ENCODE measurements around the gene DYNC1I1. TPM values are rescaled to one million over a fixed set of nuclear protein-coding genes. Genes with fewer than 3 reads are reported as not detected.

The DYNC1I1 gene
- total and polyA plus RNA-seq, 2 experiments from 2014 or later: 1.4 to 4.1 TPM

DNA sequence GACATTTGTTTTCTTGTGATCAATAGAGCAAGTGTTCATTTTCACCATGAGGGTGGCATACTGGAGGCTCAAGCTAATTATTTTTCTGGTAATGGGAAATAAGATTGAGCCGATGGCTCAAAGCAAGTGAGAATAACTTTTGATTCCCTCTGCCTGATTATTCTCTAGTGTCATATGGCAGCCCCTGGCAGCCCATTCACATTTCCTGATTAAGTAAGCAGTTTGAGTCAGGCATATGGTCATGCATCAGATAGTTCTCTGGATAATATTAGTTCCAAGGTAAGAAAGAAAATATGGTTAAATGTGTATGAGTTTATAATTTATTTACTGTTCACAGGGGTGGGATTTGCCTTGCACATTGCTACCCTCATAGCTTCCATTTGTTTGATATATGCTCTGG, 109.2 kb downstream of the DYNC1I1 start:
- Mint-ChIP-seq H3K27me3 (ENCODE audit: insufficient read depth, low read depth, poor library complexity) (no peaks in the 10 kb centered on the region), H3K4me1 (no peaks in the 10 kb centered on the region), H3K9me3 (no peaks in the 10 kb centered on the region; the same call in 2 of the 3 replicates), H3K4me3 (no peak overlapping the region), H3K36me3 (ENCODE audit: low read depth) (no peaks in the 10 kb centered on the region), H3K27ac (no peak overlapping the region)
- no peaks in the 10 kb centered on the region; the same call in 1 of the 2 replicates for H3K9me2 ChIP-seq (ENCODE audit: insufficient read depth)
- no peaks in the 10 kb centered on the region for H3K36me3 ChIP-seq (ENCODE audit: insufficient read depth)
- no peak overlapping the region for H3K27ac ChIP-seq (ENCODE audit: low read depth)
- DNase-seq (ENCODE audit: low spot score) (no peak), ATAC-seq (no peak)
- H2AFZ ChIP-seq: no peak overlapping the region
- H3K4me3 ChIP-seq: no peak overlapping the region
- no peak for TF ChIP-seq JUNB (IDR thresholded peaks at IDR 0.05; ENCODE audit: unreplicated experiment)
- TF ChIP-seq, protein P1, sequence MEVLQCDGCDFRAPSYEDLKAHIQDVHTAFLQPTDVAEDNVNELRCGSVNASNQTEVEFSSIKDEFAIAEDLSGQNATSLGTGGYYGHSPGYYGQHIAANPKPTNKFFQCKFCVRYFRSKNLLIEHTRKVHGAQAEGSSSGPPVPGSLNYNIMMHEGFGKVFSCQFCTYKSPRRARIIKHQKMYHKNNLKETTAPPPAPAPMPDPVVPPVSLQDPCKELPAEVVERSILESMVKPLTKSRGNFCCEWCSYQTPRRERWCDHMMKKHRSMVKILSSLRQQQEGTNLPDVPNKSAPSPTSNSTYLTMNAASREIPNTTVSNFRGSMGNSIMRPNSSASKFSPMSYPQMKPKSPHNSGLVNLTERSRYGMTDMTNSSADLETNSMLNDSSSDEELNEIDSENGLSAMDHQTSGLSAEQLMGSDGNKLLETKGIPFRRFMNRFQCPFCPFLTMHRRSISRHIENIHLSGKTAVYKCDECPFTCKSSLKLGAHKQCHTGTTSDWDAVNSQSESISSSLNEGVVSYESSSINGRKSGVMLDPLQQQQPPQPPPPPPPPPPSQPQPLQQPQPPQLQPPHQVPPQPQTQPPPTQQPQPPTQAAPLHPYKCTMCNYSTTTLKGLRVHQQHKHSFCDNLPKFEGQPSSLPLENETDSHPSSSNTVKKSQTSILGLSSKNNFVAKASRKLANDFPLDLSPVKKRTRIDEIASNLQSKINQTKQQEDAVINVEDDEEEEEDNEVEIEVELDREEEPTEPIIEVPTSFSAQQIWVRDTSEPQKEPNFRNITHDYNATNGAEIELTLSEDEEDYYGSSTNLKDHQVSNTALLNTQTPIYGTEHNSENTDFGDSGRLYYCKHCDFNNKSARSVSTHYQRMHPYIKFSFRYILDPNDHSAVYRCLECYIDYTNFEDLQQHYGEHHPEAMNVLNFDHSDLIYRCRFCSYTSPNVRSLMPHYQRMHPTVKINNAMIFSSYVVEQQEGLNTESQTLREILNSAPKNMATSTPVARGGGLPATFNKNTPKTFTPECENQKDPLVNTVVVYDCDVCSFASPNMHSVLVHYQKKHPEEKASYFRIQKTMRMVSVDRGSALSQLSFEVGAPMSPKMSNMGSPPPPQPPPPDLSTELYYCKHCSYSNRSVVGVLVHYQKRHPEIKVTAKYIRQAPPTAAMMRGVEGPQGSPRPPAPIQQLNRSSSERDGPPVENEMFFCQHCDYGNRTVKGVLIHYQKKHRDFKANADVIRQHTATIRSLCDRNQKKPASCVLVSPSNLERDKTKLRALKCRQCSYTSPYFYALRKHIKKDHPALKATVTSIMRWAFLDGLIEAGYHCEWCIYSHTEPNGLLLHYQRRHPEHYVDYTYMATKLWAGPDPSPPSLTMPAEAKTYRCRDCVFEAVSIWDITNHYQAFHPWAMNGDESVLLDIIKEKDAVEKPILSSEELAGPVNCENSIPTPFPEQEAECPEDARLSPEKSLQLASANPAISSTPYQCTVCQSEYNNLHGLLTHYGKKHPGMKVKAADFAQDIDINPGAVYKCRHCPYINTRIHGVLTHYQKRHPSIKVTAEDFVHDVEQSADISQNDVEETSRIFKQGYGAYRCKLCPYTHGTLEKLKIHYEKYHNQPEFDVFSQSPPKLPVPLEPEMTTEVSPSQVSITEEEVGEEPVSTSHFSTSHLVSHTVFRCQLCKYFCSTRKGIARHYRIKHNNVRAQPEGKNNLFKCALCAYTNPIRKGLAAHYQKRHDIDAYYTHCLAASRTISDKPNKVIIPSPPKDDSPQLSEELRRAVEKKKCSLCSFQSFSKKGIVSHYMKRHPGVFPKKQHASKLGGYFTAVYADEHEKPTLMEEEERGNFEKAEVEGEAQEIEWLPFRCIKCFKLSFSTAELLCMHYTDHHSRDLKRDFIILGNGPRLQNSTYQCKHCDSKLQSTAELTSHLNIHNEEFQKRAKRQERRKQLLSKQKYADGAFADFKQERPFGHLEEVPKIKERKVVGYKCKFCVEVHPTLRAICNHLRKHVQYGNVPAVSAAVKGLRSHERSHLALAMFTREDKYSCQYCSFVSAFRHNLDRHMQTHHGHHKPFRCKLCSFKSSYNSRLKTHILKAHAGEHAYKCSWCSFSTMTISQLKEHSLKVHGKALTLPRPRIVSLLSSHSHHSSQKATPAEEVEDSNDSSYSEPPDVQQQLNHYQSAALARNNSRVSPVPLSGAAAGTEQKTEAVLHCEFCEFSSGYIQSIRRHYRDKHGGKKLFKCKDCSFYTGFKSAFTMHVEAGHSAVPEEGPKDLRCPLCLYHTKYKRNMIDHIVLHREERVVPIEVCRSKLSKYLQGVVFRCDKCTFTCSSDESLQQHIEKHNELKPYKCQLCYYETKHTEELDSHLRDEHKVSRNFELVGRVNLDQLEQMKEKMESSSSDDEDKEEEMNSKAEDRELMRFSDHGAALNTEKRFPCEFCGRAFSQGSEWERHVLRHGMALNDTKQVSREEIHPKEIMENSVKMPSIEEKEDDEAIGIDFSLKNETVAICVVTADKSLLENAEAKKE (CRISPR knock-in tag; IDR thresholded peaks at IDR 0.05): no peak
- no peak for TF ChIP-seq CREB1 (CRISPR knock-in tag; IDR thresholded peaks at IDR 0.05; ENCODE audit: low read depth)
- TF ChIP-seq STAT1 (IDR thresholded peaks at IDR 0.05; ENCODE audit: unreplicated experiment): no peak
- TF ChIP-seq, protein P2, sequence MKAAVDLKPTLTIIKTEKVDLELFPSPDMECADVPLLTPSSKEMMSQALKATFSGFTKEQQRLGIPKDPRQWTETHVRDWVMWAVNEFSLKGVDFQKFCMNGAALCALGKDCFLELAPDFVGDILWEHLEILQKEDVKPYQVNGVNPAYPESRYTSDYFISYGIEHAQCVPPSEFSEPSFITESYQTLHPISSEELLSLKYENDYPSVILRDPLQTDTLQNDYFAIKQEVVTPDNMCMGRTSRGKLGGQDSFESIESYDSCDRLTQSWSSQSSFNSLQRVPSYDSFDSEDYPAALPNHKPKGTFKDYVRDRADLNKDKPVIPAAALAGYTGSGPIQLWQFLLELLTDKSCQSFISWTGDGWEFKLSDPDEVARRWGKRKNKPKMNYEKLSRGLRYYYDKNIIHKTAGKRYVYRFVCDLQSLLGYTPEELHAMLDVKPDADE (IDR thresholded peaks at IDR 0.05): no peak
- TF ChIP-seq, protein P3, sequence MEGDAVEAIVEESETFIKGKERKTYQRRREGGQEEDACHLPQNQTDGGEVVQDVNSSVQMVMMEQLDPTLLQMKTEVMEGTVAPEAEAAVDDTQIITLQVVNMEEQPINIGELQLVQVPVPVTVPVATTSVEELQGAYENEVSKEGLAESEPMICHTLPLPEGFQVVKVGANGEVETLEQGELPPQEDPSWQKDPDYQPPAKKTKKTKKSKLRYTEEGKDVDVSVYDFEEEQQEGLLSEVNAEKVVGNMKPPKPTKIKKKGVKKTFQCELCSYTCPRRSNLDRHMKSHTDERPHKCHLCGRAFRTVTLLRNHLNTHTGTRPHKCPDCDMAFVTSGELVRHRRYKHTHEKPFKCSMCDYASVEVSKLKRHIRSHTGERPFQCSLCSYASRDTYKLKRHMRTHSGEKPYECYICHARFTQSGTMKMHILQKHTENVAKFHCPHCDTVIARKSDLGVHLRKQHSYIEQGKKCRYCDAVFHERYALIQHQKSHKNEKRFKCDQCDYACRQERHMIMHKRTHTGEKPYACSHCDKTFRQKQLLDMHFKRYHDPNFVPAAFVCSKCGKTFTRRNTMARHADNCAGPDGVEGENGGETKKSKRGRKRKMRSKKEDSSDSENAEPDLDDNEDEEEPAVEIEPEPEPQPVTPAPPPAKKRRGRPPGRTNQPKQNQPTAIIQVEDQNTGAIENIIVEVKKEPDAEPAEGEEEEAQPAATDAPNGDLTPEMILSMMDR (conservative IDR thresholded peaks at IDR 0.05; ENCODE audit: low read depth in 2 of 2): no peak
- TF ChIP-seq POLR2AphosphoS5 (IDR thresholded peaks at IDR 0.05; ENCODE audit: low read depth): no peak
- TF ChIP-seq EZH2 (IDR thresholded peaks at IDR 0.05; ENCODE audit: low read depth, unreplicated experiment): no peak
- TF ChIP-seq ZNF331 (CRISPR knock-in tag; IDR thresholded peaks at IDR 0.05; ENCODE audit: low read depth): no peak
- TF ChIP-seq ZNF114 (CRISPR knock-in tag; IDR thresholded peaks at IDR 0.05): no peak
- TF ChIP-seq, protein P4, sequence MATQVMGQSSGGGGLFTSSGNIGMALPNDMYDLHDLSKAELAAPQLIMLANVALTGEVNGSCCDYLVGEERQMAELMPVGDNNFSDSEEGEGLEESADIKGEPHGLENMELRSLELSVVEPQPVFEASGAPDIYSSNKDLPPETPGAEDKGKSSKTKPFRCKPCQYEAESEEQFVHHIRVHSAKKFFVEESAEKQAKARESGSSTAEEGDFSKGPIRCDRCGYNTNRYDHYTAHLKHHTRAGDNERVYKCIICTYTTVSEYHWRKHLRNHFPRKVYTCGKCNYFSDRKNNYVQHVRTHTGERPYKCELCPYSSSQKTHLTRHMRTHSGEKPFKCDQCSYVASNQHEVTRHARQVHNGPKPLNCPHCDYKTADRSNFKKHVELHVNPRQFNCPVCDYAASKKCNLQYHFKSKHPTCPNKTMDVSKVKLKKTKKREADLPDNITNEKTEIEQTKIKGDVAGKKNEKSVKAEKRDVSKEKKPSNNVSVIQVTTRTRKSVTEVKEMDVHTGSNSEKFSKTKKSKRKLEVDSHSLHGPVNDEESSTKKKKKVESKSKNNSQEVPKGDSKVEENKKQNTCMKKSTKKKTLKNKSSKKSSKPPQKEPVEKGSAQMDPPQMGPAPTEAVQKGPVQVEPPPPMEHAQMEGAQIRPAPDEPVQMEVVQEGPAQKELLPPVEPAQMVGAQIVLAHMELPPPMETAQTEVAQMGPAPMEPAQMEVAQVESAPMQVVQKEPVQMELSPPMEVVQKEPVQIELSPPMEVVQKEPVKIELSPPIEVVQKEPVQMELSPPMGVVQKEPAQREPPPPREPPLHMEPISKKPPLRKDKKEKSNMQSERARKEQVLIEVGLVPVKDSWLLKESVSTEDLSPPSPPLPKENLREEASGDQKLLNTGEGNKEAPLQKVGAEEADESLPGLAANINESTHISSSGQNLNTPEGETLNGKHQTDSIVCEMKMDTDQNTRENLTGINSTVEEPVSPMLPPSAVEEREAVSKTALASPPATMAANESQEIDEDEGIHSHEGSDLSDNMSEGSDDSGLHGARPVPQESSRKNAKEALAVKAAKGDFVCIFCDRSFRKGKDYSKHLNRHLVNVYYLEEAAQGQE (IDR thresholded peaks at IDR 0.05; ENCODE audit: unreplicated experiment): no peak
- TF ChIP-seq NANOG (IDR thresholded peaks at IDR 0.05; ENCODE audit: borderline replicate concordance): no peak
- no peak for TF ChIP-seq EZH2phosphoT487 (IDR thresholded peaks at IDR 0.05; ENCODE audit: unreplicated experiment)
- H3K27me3 ChIP-seq (ENCODE audit: insufficient read depth): no peaks in the 10 kb centered on the region
- no peaks in the 10 kb centered on the region for H3F3A ChIP-seq (replicated peaks; ENCODE audit: low read depth)
- no peak overlapping the region for H3K4me2 ChIP-seq
- no peaks in the 10 kb centered on the region for H3K4me1 ChIP-seq (ENCODE audit: insufficient read depth)
- H3K79me2 ChIP-seq (replicated peaks; ENCODE audit: insufficient read depth): no peaks in the 10 kb centered on the region
- no peaks in the 10 kb centered on the region for H4K20me1 ChIP-seq (replicated peaks; ENCODE audit: insufficient read depth)

Measured in GM23338 (cell line).